PC-9 (cell line): ENCODE results near the gene TXNRD1.

Source experiments
- EZH2 ChIP-seq: fragments of 200-600 bp; sonication (generic); IDR thresholded peaks from 2 replicates; pipeline ENCODE4 v1.8.0; 2017; ENCODE audit warnings: antibody characterized with exemption, low read depth
- TF ChIP-seq, protein P1 (sequence below): fragments of 200-600 bp; sonication (generic); conservative IDR thresholded peaks from 2 replicates; pipeline ENCODE4 v1.6.1; 2017; ENCODE audit warnings: mixed run types, antibody characterized with exemption, mild to moderate bottlenecking, moderate library complexity

- TF ChIP-seq, protein P1, sequence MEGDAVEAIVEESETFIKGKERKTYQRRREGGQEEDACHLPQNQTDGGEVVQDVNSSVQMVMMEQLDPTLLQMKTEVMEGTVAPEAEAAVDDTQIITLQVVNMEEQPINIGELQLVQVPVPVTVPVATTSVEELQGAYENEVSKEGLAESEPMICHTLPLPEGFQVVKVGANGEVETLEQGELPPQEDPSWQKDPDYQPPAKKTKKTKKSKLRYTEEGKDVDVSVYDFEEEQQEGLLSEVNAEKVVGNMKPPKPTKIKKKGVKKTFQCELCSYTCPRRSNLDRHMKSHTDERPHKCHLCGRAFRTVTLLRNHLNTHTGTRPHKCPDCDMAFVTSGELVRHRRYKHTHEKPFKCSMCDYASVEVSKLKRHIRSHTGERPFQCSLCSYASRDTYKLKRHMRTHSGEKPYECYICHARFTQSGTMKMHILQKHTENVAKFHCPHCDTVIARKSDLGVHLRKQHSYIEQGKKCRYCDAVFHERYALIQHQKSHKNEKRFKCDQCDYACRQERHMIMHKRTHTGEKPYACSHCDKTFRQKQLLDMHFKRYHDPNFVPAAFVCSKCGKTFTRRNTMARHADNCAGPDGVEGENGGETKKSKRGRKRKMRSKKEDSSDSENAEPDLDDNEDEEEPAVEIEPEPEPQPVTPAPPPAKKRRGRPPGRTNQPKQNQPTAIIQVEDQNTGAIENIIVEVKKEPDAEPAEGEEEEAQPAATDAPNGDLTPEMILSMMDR: no peak
- no peak for TF ChIP-seq EZH2
Measured at GRCh38 chr12:104258476-104259067, 43.0 kb downstream of the TXNRD1 start.
